Kidney tubule cell (primary cell): ENCODE measurements around the gene ANO9.
"Not testable (repeated sequence)": the region's sequence is repeated elsewhere in the genome, so short reads cannot be mapped to it uniquely, and the experiment has no call there.

Experiments used
- DNase-seq: peaks from one replicate; pipeline ENCODE4 v3.0.0-alpha.2; 2018; ENCODE audit warnings: low spot score

Gene ANO9

GRCh38 chr11:434496-434895, 7.3 kb downstream of the ANO9 start:
- no peak for DNase-seq

GRCh38 chr11:433641-434040, 8.2 kb downstream of the ANO9 start:
- no peak for DNase-seq

GRCh38 chr11:433111-433510, 8.7 kb downstream of the ANO9 start:
- DNase-seq, result no peak

- no peak for DNase-seq
Observed at GRCh38 chr11:432501-433100, 9.2 kb downstream of the ANO9 start.

GRCh38 chr11:431921-432320, 9.9 kb downstream of the ANO9 start:
- DNase-seq, result no peak

- DNase-seq, result no peak
Observed at GRCh38 chr11:429931-430456, 11.8 kb downstream of the ANO9 start.

GRCh38 chr11:429391-429790, 12.4 kb downstream of the ANO9 start:
- DNase-seq, result no peak

- DNase-seq, result no peak
Observed at GRCh38 chr11:428295-428694, 13.5 kb downstream of the ANO9 start.

GRCh38 chr11:426851-427250, 15.0 kb downstream of the ANO9 start:
- DNase-seq, result no peak

- no peak for DNase-seq
Observed at GRCh38 chr11:425301-425700, 16.5 kb downstream of the ANO9 start.

GRCh38 chr11:424766-425165, 17.0 kb downstream of the ANO9 start:
- not testable (repeated sequence) for DNase-seq

- DNase-seq, result no peak
Observed at GRCh38 chr11:424232-424631, 17.6 kb downstream of the ANO9 start.

GRCh38 chr11:422249-422656, 19.6 kb downstream of the ANO9 start:
- no peak for DNase-seq

- DNase-seq, result no peak
Observed at GRCh38 chr11:420911-421321, 20.9 kb downstream of the ANO9 start.

- no peak for DNase-seq
Observed at GRCh38 chr11:420054-420910, 21.5 kb downstream of the ANO9 start.

- DNase-seq, result no peak
Observed at GRCh38 chr11:419248-420005, 22.4 kb downstream of the ANO9 start.

- DNase-seq, result no peak
Observed at GRCh38 chr11:418343-419247, 23.2 kb downstream of the ANO9 start.

GRCh38 chr11:417652-418342, 24.0 kb downstream of the ANO9 start:
- DNase-seq, result no peak

- peak; percentile 56 for DNase-seq
Observed at GRCh38 chr11:416757-417621, 24.8 kb downstream of the ANO9 start.
